Activated CD4-positive, CD25-positive, alpha-beta regulatory T cell treated with anti-CD3 and anti-CD28 coated beads, Interleukin-2, amount 50 U/mL, for 72 hours (primary cell): ENCODE results near the gene CRTC1.

ENCODE experiments used
- DNase-seq: peaks from one replicate; pipeline ENCODE4 v3.0.0; 2021

CRTC1 gene

GRCh38 chr19:18683109-18683957, at the start of gene CRTC1:
Gene CRTC1, plus strand, starts transcription at chr19:18683680. Its CDS starts 23 bp downstream, at chr19:18683703.
- peak; percentile 95 for DNase-seq

- no peak for DNase-seq
Measured at GRCh38 chr19:18634612-18635297, 48.7 kb upstream of the CRTC1 start.

- DNase-seq = no peak
Measured at GRCh38 chr19:18635831-18636182, 47.7 kb upstream of the CRTC1 start.

- DNase-seq = peak; percentile 99
Measured at GRCh38 chr19:18636183-18636968, 47.1 kb upstream of the CRTC1 start.

DNA sequence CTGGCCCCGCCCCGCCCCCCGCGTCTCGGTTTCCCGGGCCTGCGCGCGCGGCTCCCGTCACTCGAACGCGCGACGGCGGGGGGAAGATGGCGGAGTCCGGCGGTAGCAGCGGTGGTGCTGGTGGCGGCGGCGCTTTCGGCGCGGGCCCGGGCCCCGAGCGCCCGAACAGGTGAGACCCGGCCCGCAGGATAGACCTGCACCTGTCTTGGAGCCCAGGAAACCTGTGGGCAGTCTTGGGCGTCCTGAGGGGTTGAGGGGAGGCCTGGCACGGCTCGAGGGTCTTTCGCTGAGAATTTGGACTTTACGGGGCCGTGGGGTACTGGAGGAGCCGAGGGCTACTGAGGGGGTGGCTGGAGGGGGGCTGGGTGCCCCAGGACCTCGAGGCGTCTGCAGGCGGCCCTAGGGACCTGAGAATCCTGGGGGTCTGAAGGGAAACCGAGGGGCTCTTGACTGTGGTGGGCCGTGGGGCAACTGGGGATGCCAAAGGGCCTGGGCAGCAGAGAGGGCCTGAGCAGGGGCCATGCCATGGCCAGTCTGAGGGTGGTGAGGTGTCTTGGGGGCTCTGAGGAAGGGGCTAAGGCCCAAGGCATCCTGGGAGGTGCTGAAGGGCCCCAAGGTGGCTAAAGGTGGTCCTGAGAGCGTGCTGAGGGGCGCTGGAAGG, 46.4 kb upstream of the CRTC1 start, which contains the start of gene KLHL26:
TSS of gene KLHL26 (plus strand) at position 60 of the 661 bp plus-strand sequence. CDS start at position 87, 27 bp downstream.
- peak; percentile 36 for DNase-seq

- no peak for DNase-seq
Measured at GRCh38 chr19:18637673-18638630, 45.5 kb upstream of the CRTC1 start.

DNA sequence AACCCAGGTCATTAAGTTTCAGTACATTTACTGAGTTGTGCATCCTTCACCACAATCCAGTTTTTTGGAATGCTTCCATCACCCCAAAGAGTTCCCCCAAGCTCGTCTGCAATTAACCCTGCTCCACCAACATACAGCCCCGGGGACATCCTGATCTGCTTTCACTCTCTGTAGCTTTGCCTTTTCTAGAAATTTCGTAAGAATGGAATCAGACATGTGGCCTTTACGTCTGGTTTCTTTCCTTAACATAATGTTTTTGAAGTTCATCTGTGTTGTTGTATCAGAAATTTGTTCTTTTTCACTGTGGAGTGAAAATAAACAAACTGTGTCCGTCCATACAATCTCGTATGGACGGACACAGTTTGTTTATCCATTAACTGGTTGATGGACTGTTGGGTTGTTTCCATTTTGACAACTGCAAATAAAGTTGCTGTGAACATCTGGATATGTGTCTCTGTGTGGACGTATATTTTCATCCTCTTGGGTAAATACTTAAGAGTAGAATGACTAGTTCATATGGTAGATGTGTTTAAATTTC, 43.7 kb upstream of the CRTC1 start:
- no peak for DNase-seq

DNA sequence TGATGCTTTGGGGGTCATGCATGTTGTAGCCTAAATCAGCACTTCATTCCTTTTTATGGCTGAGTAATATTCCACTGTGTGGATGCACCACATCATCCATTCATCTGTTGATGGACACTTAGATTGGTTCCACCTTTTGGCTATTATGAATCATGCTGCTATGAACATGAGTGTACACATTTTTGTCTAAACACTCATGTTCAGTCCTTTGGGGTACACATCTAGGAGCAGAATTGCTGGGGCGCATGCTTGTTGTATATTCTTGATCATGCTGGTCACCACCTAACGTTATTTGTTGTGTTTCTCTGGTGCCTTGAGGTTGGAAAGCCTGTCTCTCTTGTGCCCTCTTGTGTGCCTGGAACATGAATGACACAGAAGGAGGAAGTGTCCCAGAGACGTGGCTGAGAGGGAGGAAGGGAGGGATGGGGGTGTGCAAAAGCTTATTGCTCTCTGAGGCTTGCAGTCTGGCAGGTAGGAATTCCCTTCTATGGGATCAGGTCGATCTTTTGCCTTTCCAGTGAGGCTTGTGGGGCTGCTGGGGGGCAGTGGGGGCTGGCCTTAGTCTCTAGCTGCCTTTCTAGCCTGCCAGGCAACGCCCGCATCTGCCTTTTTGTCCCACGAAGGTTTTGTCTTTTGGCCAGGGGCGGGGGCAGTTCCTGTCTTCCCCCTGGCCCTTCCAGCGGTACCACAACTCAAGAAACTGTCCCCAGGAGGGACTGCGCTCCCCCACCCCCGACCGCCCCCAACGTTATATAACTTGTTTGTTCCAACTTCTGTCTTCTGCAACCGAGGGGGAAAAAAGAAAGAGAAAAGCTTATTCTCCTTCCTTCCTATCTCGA, 39.1 kb upstream of the CRTC1 start:
- no peak for DNase-seq

GRCh38 chr19:18645035-18645511, 38.4 kb upstream of the CRTC1 start:
- no peak for DNase-seq

- DNase-seq = no peak
Measured at GRCh38 chr19:18646535-18647370, 36.7 kb upstream of the CRTC1 start.

DNA sequence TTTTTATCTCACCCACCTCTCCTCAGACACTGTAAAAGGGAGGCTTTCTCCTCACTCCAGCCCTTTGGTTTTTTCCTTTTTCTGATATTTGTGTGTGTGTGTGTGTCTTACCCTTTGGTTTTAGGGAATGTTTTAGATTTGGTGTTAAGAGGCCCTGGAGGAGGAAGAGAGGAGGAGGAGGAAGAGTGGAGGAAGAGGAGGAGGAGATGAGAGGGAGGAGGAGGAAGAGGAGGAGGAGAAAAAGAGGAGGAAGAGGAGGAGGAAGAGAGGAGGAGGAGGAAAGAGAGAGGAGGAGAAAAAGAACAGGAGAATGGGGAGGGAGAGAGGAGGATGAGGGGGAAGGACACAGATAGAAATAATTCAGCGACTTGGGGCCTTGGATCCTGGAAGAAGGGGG, 36.1 kb upstream of the CRTC1 start:
- DNase-seq = no peak

DNA sequence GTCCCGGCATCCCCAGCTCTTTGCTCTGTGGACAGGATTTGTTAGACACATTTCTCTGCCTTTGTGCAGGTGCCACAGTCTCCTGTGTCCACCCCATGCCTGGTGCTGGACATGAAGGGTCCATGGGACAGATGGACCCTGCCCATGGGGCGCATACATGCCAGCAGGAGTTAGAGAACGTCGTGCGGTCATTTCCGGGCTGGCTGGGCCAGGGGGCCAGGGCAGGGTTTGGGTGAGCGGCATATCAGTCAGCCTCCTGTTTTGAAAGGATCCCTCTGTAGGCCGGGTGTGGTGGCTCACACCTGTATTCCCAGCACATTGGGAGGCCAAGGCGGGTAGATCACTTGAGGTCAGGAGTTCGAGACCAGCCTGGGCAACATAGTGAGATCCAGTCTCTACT, 35.7 kb upstream of the CRTC1 start:
- DNase-seq = no peak

- DNase-seq = no peak
Measured at GRCh38 chr19:18648973-18649315, 34.5 kb upstream of the CRTC1 start.

- DNase-seq = no peak
Measured at GRCh38 chr19:18649371-18650020, 34.0 kb upstream of the CRTC1 start.

GRCh38 chr19:18650021-18650390, 33.5 kb upstream of the CRTC1 start:
- DNase-seq = no peak

GRCh38 chr19:18650468-18651041, 32.9 kb upstream of the CRTC1 start:
- DNase-seq = no peak

GRCh38 chr19:18651300-18651699, 32.2 kb upstream of the CRTC1 start:
- DNase-seq = no peak

GRCh38 chr19:18651733-18652132, 31.7 kb upstream of the CRTC1 start:
- DNase-seq = no peak

DNA sequence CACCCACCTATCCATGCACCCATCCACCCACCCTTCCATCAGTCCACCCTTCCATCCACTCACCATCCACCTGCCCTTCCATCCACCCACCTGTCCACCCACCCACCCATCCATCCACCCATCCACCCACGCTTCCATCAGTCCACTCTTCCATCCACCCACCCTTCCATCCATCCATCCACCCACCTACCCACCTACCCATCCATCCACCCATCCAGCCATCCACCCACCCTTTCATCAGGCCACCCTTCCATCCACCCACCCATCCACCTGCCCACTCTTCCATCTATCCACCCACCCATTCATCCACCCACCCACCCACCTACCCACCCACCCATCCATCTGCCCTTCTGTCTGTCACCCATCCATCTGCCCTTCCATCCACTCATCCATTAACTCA, 29.6 kb upstream of the CRTC1 start:
- DNase-seq = no peak
